H1 (cell line): ENCODE measurements around the gene DDR2. TPM values are rescaled to one million over a fixed set of nuclear protein-coding genes. Genes with fewer than 3 reads are reported as not detected.

Experiments used
- CTCF ChIA-PET: fragments of 300-600 bp; sonication (Branson Sonifier 250); formaldehyde crosslinking; loops from one replicate; lab custom pipeline; 2021; ENCODE audit not compliant: partially characterized antibody; lab: Charles Lee
- POLR2A ChIA-PET: fragments of 300-600 bp; sonication (Branson Sonifier 250); formaldehyde crosslinking; loops from one replicate; lab custom pipeline; 2021; ENCODE audit warnings: inconsistent platforms; ENCODE audit not compliant: partially characterized antibody; lab: Charles Lee
- DNase-seq, 2 experiments: peaks; one replicate each; pipeline versions ENCODE4 v3.0.0 to v3.0.0-alpha.2; 2010 to 2022; ENCODE audit warnings: low spot score in 2 of 2, low read depth in 1 of 2, mixed read lengths in 1 of 2
- FAIRE-seq: peaks from 2 replicates; lab custom pipeline; 2011; peaks lifted over from hg19 to GRCh38; lab: Jason Lieb, UNC
- H2AFZ ChIP-seq: 2 replicates; pipeline ENCODE4 v1.8.1; 2012; ENCODE audit warnings: low read length, inconsistent platforms
- H2AK5ac ChIP-seq: 2 replicates; pipeline ENCODE4 v1.6.1; 2013; ENCODE audit warnings: low read depth, low read length
- H2BK120ac ChIP-seq: replicated peaks from 2 replicates; pipeline ENCODE3; 2013; ENCODE audit warnings: low read depth, low read length, inconsistent platforms
- H2BK12ac ChIP-seq: 2 replicates; pipeline ENCODE4 v1.6.1; 2013; ENCODE audit warnings: low read depth, low read length
- H2BK15ac ChIP-seq: 2 replicates; pipeline ENCODE4 v1.6.1; 2013; ENCODE audit warnings: low read length
- H2BK20ac ChIP-seq: 2 replicates; pipeline ENCODE4 v1.6.1; 2013; ENCODE audit warnings: low read length
- H2BK5ac ChIP-seq: 2 replicates; pipeline ENCODE4 v1.6.1; 2013; ENCODE audit warnings: low read depth, low read length
- H3K14ac ChIP-seq: 2 replicates; pipeline ENCODE4 v1.6.1; 2013; ENCODE audit warnings: inconsistent platforms; ENCODE audit not compliant: insufficient read length
- H3K18ac ChIP-seq: 2 replicates; pipeline ENCODE4 v1.6.1; 2013; ENCODE audit warnings: low read length; ENCODE audit errors: extremely low read depth
- H3K23ac ChIP-seq: 2 replicates; pipeline ENCODE4 v1.6.1; 2013; ENCODE audit warnings: inconsistent platforms; ENCODE audit not compliant: insufficient read length
- H3K23me2 ChIP-seq: 2 replicates; pipeline ENCODE4 v1.6.1; 2013; ENCODE audit warnings: low read depth, low read length
- H3K27ac ChIP-seq: 2 replicates; pipeline ENCODE4 v1.6.1; 2011; ENCODE audit warnings: low read depth, low read length, inconsistent platforms
- H3K27me3 ChIP-seq, 4 experiments: replicated peaks in 1 of 4; 1 replicate in 1 of 4; 2 replicates in 3 of 4; pipeline versions ENCODE4 v1.6.1 to v1.8.1; 2011 to 2013; ENCODE audit warnings: low read length in 3 of 4, mild to moderate bottlenecking in 3 of 4, inconsistent platforms in 2 of 4, mixed read lengths in 2 of 4, moderate library complexity in 1 of 4; ENCODE audit not compliant: control insufficient read depth in 3 of 4, insufficient read depth in 3 of 4; ENCODE audit errors: extremely low read depth in 1 of 4
- H3K36me3 ChIP-seq, 4 experiments: 2 replicates each; pipeline versions ENCODE4 v1.6.1 to v1.8.1; 2011 to 2013; ENCODE audit warnings: mild to moderate bottlenecking in 4 of 4, low read length in 3 of 4, moderate library complexity in 2 of 4, control low read depth in 1 of 4, inconsistent platforms in 1 of 4; ENCODE audit not compliant: insufficient read depth in 4 of 4, control insufficient read depth in 2 of 4
- H3K4ac ChIP-seq: replicated peaks from 2 replicates; pipeline ENCODE3; 2013; ENCODE audit warnings: low read length, low read depth, mixed read lengths, inconsistent platforms; ENCODE audit not compliant: insufficient read length
- H3K4me1 ChIP-seq, 4 experiments: replicated peaks in 1 of 4; 1 replicate in 1 of 4; 2 replicates in 3 of 4; pipeline versions ENCODE4 v1.6.1 to v1.8.1; 2011 to 2013; ENCODE audit warnings: low read length in 3 of 4, inconsistent platforms in 2 of 4, mixed read lengths in 1 of 4; ENCODE audit not compliant: insufficient read depth in 4 of 4, control insufficient read depth in 3 of 4
- H3K4me2 ChIP-seq, 2 experiments: 2 replicates each; pipeline versions ENCODE4 v1.6.1 to v1.8.1; 2011 to 2013; ENCODE audit warnings: low read depth in 2 of 2, low read length in 2 of 2, control low read depth in 1 of 2, inconsistent platforms in 1 of 2, mild to moderate bottlenecking in 1 of 2; ENCODE audit not compliant: insufficient read depth in 1 of 2
- H3K4me3 ChIP-seq, 4 experiments: fragments of 200-600, 300-600 bp in 1 of 4; sonication (generic), shearing (Covaris generic), sonication (Bioruptor Twin) in 1 of 4; 2 replicates each; pipeline versions ENCODE4 v1.5.1 to v1.8.1; 2011 to 2016; ENCODE audit warnings: low read length in 4 of 4, low read depth in 3 of 4, control low read depth in 2 of 4, inconsistent platforms in 2 of 4, mild to moderate bottlenecking in 2 of 4, mixed read lengths in 1 of 4, moderate library complexity in 1 of 4; ENCODE audit not compliant: insufficient read depth in 2 of 4; ENCODE audit errors: extremely low read depth in 1 of 4
- H3K56ac ChIP-seq: replicated peaks from 2 replicates; pipeline ENCODE3; 2013; ENCODE audit warnings: low read depth, mild to moderate bottlenecking, mixed read lengths, low read length, inconsistent platforms; ENCODE audit not compliant: insufficient read length
- H3K79me1 ChIP-seq: 2 replicates; pipeline ENCODE4 v1.6.1; 2013; ENCODE audit warnings: low read depth, low read length, control low read depth
- H3K79me2 ChIP-seq, 2 experiments: 2 replicates each; pipeline versions ENCODE4 v1.6.1 to v1.8.1; 2012 to 2013; ENCODE audit warnings: low read length in 2 of 2, mild to moderate bottlenecking in 2 of 2, inconsistent platforms in 1 of 2; ENCODE audit not compliant: insufficient read depth in 2 of 2, control insufficient read depth in 1 of 2
- H3K9ac ChIP-seq, 4 experiments: replicated peaks in 1 of 4; 1 replicate in 1 of 4; 2 replicates in 3 of 4; pipeline versions ENCODE4 v1.6.1 to v1.8.1; 2011 to 2013; ENCODE audit warnings: low read depth in 3 of 4, low read length in 3 of 4, control low read depth in 2 of 4, mild to moderate bottlenecking in 2 of 4, moderate library complexity in 2 of 4, inconsistent platforms in 1 of 4; ENCODE audit errors: extremely low read depth in 1 of 4
- H3K9me3 ChIP-seq, 2 experiments: 2 replicates each; pipeline versions ENCODE4 v1.6.1 to v1.8.1; 2012 to 2013; ENCODE audit warnings: mild to moderate bottlenecking in 2 of 2, moderate library complexity in 2 of 2, control low read depth in 1 of 2, inconsistent platforms in 1 of 2, low read depth in 1 of 2, low read length in 1 of 2, mixed read lengths in 1 of 2; ENCODE audit not compliant: insufficient read depth in 2 of 2
- H4K20me1 ChIP-seq, 2 experiments: replicated peaks in 1 of 2; 2 replicates each; pipeline versions ENCODE3 to v1.8.1; 2011 to 2013; ENCODE audit warnings: inconsistent platforms in 2 of 2, low read length in 2 of 2, mild to moderate bottlenecking in 1 of 2; ENCODE audit not compliant: insufficient read depth in 2 of 2, control insufficient read depth in 1 of 2
- H4K5ac ChIP-seq: 2 replicates; pipeline ENCODE4 v1.6.1; 2013; ENCODE audit warnings: low read length, low read depth, mixed read lengths, inconsistent platforms; ENCODE audit not compliant: insufficient read length
- H4K8ac ChIP-seq: 2 replicates; pipeline ENCODE4 v1.8.0; 2013; ENCODE audit warnings: mild to moderate bottlenecking, moderate library complexity, low read length, inconsistent platforms; ENCODE audit not compliant: insufficient read depth; ENCODE audit errors: extremely low read depth
- H4K91ac ChIP-seq: replicated peaks from 2 replicates; pipeline ENCODE3; 2013; ENCODE audit warnings: low read length, mixed read lengths, inconsistent platforms; ENCODE audit not compliant: insufficient read length
- POLR2A ChIP-seq, 2 experiments: IDR thresholded peaks; 1 replicate in 1 of 2; 2 replicates in 1 of 2; pipeline ENCODE4 v1.6.1; 2011; ENCODE audit warnings: low read depth in 2 of 2, low read length in 2 of 2, mild to moderate bottlenecking in 2 of 2; ENCODE audit errors: control extremely low read depth in 1 of 2
- WGBS, 2 experiments: shearing (Covaris generic) in 1 of 2; methylation state at CpG; one replicate each; pipeline versions ENCODE4 v1.1.6 to v1.1.7; 2013 to 2015; ENCODE audit warnings: low lambda C conversion rate in 2 of 2, mixed read lengths in 2 of 2, inconsistent platforms in 1 of 2, low coverage in 1 of 2, missing lambda C conversion rate in 1 of 2; ENCODE audit not compliant: insufficient replicate concordance in 2 of 2, insufficient coverage in 1 of 2, insufficient read length in 1 of 2; ENCODE audit errors: extremely low coverage in 1 of 2, missing lambda C conversion rate in 1 of 2; 5-methylcytosine and 5-hydroxymethylcytosine counted together
- polyA plus RNA-seq, 7 experiments: library from polyadenylated mRNA; depleted of rRNA in 3 of 7; stranded (reverse) in 5 of 7; unstranded in 2 of 7; fragments of >200 nt in 5 of 7; fragments of 200-250 nt in 2 of 7; gene quantifications; 1 replicate in 5 of 7; 2 replicates in 1 of 7; 4 replicates in 1 of 7; pipeline versions ENCODE4 v1.2.1 to v1.2.3, GENCODE V29; 2011 to 2013; ENCODE audit warnings: missing spikeins in 2 of 7, mixed read lengths in 2 of 7
- total RNA-seq: library from RNA; stranded (reverse); fragmentation: NEBNext Ultra II Directional; extraction: Animal tissue kit (Norgen Biotek cat#: 25700); gene quantifications from 2 replicates; pipeline ENCODE4 v1.2.1, GENCODE V29; 2021

DDR2 gene
- total and polyA plus RNA-seq, 2 of the 8 experiments (the other 6 are each of a cell fraction or from before 2014, with no cell fraction given) = 1.00 to 2.1 TPM

DNA sequence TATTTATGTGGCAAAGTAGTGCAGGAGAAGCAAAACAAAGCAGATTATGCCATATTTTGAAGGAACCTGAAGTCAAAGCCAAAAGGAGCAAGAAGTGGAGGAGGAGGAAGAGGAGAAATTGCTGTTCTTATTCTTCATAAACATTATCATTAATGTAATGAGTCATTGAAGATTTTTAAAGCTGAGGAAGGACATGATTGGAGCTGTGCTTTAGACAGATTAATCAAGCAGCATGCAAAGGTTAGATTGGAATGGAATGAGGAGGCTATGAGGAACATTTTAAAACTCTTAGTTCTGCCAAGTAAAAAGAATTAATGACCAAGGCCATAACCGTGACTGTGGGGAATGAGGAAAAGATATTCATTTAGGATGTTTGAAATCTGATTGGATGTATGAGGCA is 125.2 kb downstream of the DDR2 start:
- Histone ChIP-seq H3K4ac (no peak overlapping the region), H4K20me1 (no peaks in the 10 kb centered on the region), H3K4me2 (no peak overlapping the region), H3K18ac (no peak overlapping the region), H3K27me3 (no peaks in the 10 kb centered on the region), H2BK5ac (no peak overlapping the region), H3K27ac (no peak overlapping the region), H3K56ac (no peak overlapping the region), H2BK120ac (no peak overlapping the region), H2AK5ac (no peak overlapping the region), H4K8ac (no peak overlapping the region), H2AFZ (no peak overlapping the region), H3K23ac (no peak overlapping the region), H3K9me3 (no peaks in the 10 kb centered on the region), H4K5ac (no peak overlapping the region), H3K79me1 (no peaks in the 10 kb centered on the region), H3K36me3 (no peaks in the 10 kb centered on the region), H4K91ac (no peak overlapping the region), H3K14ac (no peak overlapping the region), H3K4me1 (no peaks in the 10 kb centered on the region), H3K23me2 (no peaks in the 10 kb centered on the region), H3K4me3 (no peak overlapping the region), H2BK12ac (no peak overlapping the region), H2BK15ac (no peak overlapping the region), H3K79me2 (no peaks in the 10 kb centered on the region), H2BK20ac (no peak overlapping the region), H3K9ac (no peak overlapping the region)
- DNase-seq (no peak), FAIRE-seq (no peak)
- CTCF ChIA-PET = no interaction called here
- POLR2A ChIA-PET = no interaction called here
- 79% methylated on average over 1 of the region's 1 CpG; no CpG with 5 or more reads in 1 of the 2 experiments for WGBS, 2 experiments
- no peak for TF ChIP-seq POLR2A (IDR thresholded peaks at IDR 0.05; ENCODE audit: control extremely low read depth in 1 of 2, low read depth in 2 of 2, low read length in 2 of 2)
